Colonic mucosa (tissue), 4 donors: ENCODE measurements around the gene FBF1. TPM values are rescaled to one million over a fixed set of nuclear protein-coding genes. Genes with fewer than 3 reads are reported as not detected.

Experiments used
- DNase-seq: peaks from one replicate; pipeline ENCODE4 v3.0.0-alpha.2; 2020
- H3K27ac ChIP-seq: fragments of 200-600 bp; one replicate; pipeline ENCODE4 v1.8.0; 2021
- H3K27me3 ChIP-seq: fragments of 200-600 bp; one replicate; pipeline ENCODE4 v1.8.0; 2021
- H3K36me3 ChIP-seq: fragments of 200-600 bp; one replicate; pipeline ENCODE4 v1.8.0; 2021
- H3K4me1 ChIP-seq: fragments of 200-600 bp; one replicate; pipeline ENCODE4 v1.8.0; 2021; ENCODE audit warnings: mild to moderate bottlenecking
- H3K4me3 ChIP-seq: fragments of 200-600 bp; one replicate; pipeline ENCODE4 v1.8.0; 2021
- H3K9ac ChIP-seq, 2 donors: one replicate each; pipeline ENCODE4 v1.7.0; 2013; ENCODE audit warnings: control low read depth in 2 of 2, low read depth in 2 of 2, low read length in 2 of 2
- H3K9me3 ChIP-seq: fragments of 200-600 bp; one replicate; pipeline ENCODE4 v1.8.0; 2021
- intact Hi-C: fragments of 100-400 bp; cut with DNase I; formaldehyde crosslinking; loops from one replicate; pipeline ENCODE4 v1.14.1; 2022
- total RNA-seq, 2 donors: library from RNA; stranded (reverse); fragmentation: NEBNext Ultra II Directional in 1 of 2; extraction: Animal tissue kit (Norgen Biotek cat#: 25700) in 1 of 2; gene quantifications; one replicate each; pipeline ENCODE4 v1.2.1, GENCODE V29; 2021
- TF ChIP-seq, protein P1 (sequence below): fragments of 200-600 bp; IDR thresholded peaks from one replicate; pipeline ENCODE4 v1.8.0; 2022; ENCODE audit warnings: antibody characterized with exemption, mild to moderate bottlenecking
- donor health status: healthy.
- donor health status: DM: no; HTN: no; CAD: no.
- donor health status: DM: no; HTN: no; CAD: no.

FBF1 gene
- total RNA-seq, 2 donors from 2014 or later: 3.2 to 21.5 TPM

DNA sequence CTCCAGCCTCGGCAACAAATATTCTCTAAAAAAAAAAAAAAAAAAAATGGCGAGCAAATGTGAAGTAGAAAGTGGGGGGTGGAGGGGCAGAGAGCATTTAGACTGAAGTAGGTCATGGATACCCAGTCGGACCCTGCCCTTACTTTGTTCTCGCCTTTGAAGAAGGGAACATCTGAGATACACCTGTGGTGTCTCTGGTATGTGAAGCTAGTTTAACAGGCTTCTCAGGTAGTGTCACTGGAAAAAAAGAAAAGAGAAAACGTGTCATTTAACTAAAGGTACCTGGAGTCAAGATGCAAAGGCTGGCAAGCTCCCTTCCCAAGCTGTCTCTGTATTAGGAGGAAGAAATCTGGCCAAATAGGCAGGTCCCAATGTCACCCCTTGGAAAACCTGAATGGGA lies 8.0 kb downstream of the FBF1 start:
- TF ChIP-seq, protein P1, sequence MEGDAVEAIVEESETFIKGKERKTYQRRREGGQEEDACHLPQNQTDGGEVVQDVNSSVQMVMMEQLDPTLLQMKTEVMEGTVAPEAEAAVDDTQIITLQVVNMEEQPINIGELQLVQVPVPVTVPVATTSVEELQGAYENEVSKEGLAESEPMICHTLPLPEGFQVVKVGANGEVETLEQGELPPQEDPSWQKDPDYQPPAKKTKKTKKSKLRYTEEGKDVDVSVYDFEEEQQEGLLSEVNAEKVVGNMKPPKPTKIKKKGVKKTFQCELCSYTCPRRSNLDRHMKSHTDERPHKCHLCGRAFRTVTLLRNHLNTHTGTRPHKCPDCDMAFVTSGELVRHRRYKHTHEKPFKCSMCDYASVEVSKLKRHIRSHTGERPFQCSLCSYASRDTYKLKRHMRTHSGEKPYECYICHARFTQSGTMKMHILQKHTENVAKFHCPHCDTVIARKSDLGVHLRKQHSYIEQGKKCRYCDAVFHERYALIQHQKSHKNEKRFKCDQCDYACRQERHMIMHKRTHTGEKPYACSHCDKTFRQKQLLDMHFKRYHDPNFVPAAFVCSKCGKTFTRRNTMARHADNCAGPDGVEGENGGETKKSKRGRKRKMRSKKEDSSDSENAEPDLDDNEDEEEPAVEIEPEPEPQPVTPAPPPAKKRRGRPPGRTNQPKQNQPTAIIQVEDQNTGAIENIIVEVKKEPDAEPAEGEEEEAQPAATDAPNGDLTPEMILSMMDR: no peak
- H3K9ac ChIP-seq: no peak overlapping the region
- no peak overlapping the region for H3K4me3 ChIP-seq

DNA sequence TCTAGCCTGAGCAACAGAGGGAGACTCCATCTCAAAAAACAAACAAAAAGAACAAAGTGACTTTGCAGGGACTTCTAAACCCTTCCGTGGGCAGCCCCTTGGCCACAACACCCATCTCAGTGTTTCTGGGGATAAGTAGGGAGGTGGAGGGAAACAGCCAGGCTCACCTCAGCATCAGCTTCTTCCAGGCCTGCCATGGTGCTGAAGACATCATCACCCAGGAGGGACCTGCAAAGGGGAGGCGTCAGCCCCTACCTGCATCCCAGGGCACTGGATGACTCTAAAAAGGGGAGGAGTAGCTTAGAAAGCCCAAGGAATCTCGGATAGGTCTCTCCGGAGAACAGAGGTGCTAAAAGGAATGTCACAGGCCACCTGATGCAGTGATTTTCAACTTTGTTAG lies 9.8 kb downstream of the FBF1 start:
- Histone ChIP-seq H3K27me3 (no peaks in the 10 kb centered on the region), H3K4me3 (no peak overlapping the region), H3K36me3 (no peaks in the 10 kb centered on the region), H3K27ac (no peak overlapping the region), H3K9ac (no peak overlapping the region), H3K9me3 (no peaks in the 10 kb centered on the region), H3K4me1 (no peaks in the 10 kb centered on the region)
- TF ChIP-seq, protein P1: no peak
- intact Hi-C loops: no loop called here
- no peak for DNase-seq

More for the DNA sequence above, 8.0 kb downstream of the FBF1 start:
- no peak for DNase-seq
- no peaks in the 10 kb centered on the region for H3K9me3 ChIP-seq
- no peaks in the 10 kb centered on the region for H3K36me3 ChIP-seq
- no peak overlapping the region for H3K27ac ChIP-seq
- H3K27me3 ChIP-seq: no peaks in the 10 kb centered on the region
- intact Hi-C loops: no loop called here
- H3K4me1 ChIP-seq: no peaks in the 10 kb centered on the region

DNA sequence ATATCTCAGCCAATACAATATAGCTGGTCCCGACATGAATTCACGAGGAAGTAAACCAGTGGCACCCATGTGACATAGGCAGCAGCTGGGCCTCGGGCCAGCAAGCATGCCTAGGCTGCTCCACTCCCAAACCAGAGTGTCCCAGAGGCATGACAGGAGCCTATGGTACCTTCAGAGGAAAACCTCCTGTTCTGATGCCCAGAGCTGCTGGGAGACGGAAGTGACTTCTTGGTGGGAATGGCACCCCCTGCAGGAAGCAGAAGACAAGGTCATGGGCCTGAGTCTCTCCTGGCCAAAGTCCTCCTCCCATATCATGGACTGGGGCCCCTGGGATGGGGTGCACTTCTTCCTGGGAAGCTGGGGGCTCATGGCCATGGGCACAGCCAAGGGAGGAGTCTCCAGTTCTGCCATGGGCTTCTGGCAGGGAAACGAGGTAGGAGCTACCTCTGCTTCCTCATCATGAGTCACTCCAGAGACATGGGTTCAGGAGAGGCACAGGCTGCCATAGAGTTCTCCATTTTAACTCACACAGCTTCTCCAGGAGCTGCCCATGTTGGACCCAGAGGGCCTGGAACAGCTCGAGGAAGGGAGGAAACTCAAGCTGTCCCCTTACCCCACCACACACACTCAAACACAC lies 13.4 kb downstream of the FBF1 start:
- no peak overlapping the region for H3K27ac ChIP-seq
- H3K9ac ChIP-seq: no peak overlapping the region
- H3K36me3 ChIP-seq: no peaks in the 10 kb centered on the region
- no peaks in the 10 kb centered on the region for H3K27me3 ChIP-seq
- H3K4me1 ChIP-seq: no peaks in the 10 kb centered on the region
- no peaks in the 10 kb centered on the region for H3K9me3 ChIP-seq
- peak; percentile 38 for DNase-seq
- TF ChIP-seq, protein P1: peak; percentile 26
- intact Hi-C loops: no loop called here
- no peak overlapping the region for H3K4me3 ChIP-seq

DNA sequence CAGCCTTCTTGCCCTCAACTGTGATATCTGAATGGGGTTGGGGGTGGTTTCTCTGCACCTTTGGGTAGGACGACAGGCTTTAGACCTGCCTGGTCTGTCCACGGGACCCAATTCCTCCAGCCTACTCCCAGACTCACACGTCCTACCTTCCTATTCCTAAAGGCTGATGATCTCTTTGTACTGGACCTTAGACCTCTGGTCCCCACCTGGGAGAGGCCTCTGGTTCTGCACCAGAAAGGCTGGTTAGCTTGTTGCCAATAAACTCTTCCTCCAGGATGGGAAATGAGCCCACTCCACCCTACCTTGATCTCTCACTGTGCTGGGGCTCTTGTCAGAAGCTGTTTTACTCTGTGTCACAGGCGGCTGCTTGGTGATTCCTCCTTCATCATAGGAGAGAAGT lies 14.4 kb downstream of the FBF1 start:
- Histone ChIP-seq H3K27ac (no peak overlapping the region), H3K27me3 (no peaks in the 10 kb centered on the region), H3K9ac (no peak overlapping the region), H3K9me3 (no peaks in the 10 kb centered on the region), H3K4me1 (no peaks in the 10 kb centered on the region), H3K36me3 (no peaks in the 10 kb centered on the region), H3K4me3 (no peak overlapping the region)
- TF ChIP-seq, protein P1: no peak
- intact Hi-C loops: no loop called here
- no peak for DNase-seq

DNA sequence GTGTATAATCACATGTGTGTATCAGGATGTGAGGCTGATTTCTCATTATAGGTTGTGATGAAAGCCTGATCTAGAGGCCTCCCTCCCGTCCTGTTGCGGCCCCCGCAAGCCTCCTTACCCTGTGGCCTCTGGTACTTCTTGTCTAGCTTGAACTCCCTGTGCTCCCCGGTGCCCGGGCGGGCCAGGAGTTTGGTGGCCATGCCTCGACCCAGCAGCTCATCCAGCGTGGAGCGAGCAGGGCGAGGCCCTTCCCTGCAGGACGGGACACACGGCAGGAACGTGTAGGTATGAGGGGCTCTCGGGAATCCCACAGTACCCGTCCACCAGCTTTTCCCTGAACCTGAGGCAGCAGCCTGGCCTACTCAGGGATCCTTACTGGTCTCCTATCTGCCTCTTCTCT lies 14.9 kb downstream of the FBF1 start:
- H3K9me3 ChIP-seq: no peaks in the 10 kb centered on the region
- TF ChIP-seq, protein P1: no peak
- intact Hi-C loops: no loop called here
- H3K36me3 ChIP-seq: no peaks in the 10 kb centered on the region
- H3K4me1 ChIP-seq: no peaks in the 10 kb centered on the region
- H3K27ac ChIP-seq: no peak overlapping the region
- no peak overlapping the region for H3K4me3 ChIP-seq
- H3K9ac ChIP-seq: no peak overlapping the region
- no peaks in the 10 kb centered on the region for H3K27me3 ChIP-seq
- DNase-seq: no peak
